RWPE2 (cell line): ENCODE data around the gene KRT222.

Experiments used
- ATAC-seq: fragments of 200-7000 bp; cut with Tn5 transposase; 3 replicates; pipeline ENCODE4 v1.9.1; 2021; ENCODE audit warnings: low read depth
- DNase-seq: peaks from one replicate; pipeline ENCODE4 v3.0.0-alpha.2; 2020; ENCODE audit warnings: low spot score
- H3K27ac ChIP-seq: fragments of 450-650 bp; 2 replicates; pipeline ENCODE4 v1.5.1; 2017; ENCODE audit warnings: mild to moderate bottlenecking; ENCODE audit not compliant: poor library complexity, severe bottlenecking
- H3K27me3 ChIP-seq: fragments of 250-450 bp; sonication (Bioruptor Pico); 2 replicates; pipeline ENCODE4 v1.5.1; 2021; ENCODE audit warnings: mild to moderate bottlenecking, moderate library complexity; ENCODE audit not compliant: insufficient read depth, poor library complexity, severe bottlenecking
- H3K36me3 ChIP-seq: fragments of 250-450 bp; sonication (Bioruptor Pico); 2 replicates; pipeline ENCODE4 v1.5.1; 2020; ENCODE audit warnings: low read depth, mild to moderate bottlenecking, moderate library complexity
- H3K4me1 ChIP-seq: fragments of 250-450 bp; sonication (Bioruptor Pico); 2 replicates; pipeline ENCODE4 v1.5.1; 2021; ENCODE audit warnings: mild to moderate bottlenecking, moderate library complexity; ENCODE audit not compliant: insufficient read depth, poor library complexity, severe bottlenecking
- H3K4me3 ChIP-seq: fragments of 250-450 bp; sonication (Bioruptor Pico); 2 replicates; pipeline ENCODE4 v1.5.1; 2021; ENCODE audit warnings: mild to moderate bottlenecking, moderate library complexity; ENCODE audit not compliant: severe bottlenecking
- H3K9me3 ChIP-seq: fragments of 250-450 bp; sonication (Bioruptor Pico); 2 replicates; pipeline ENCODE4 v1.5.1; 2021; ENCODE audit warnings: mild to moderate bottlenecking, moderate library complexity; ENCODE audit not compliant: severe bottlenecking
- CTCF ChIP-seq: fragments of 450-650 bp; IDR thresholded peaks from one replicate; pipeline ENCODE4 v1.5.1; 2017; ENCODE audit warnings: mild to moderate bottlenecking, moderate library complexity; ENCODE audit not compliant: poor library complexity, severe bottlenecking

Gene KRT222

GRCh38 chr17:40615068-40615840, 49.7 kb downstream of the KRT222 start:
- H3K27ac ChIP-seq, result no peak overlapping the region
- DNase-seq (no peak), ATAC-seq (peak; percentile 62)
- H3K4me1 ChIP-seq, result no peaks in the 10 kb centered on the region
- no peaks in the 10 kb centered on the region for H3K36me3 ChIP-seq
- TF ChIP-seq CTCF, result peak; percentile 49
- no peaks in the 10 kb centered on the region for H3K27me3 ChIP-seq
- no peak overlapping the region for H3K4me3 ChIP-seq
- no peaks in the 10 kb centered on the region for H3K9me3 ChIP-seq

GRCh38 chr17:40614431-40615067, 50.4 kb downstream of the KRT222 start:
- no peak for DNase-seq
- no peak for TF ChIP-seq CTCF
- no peaks in the 10 kb centered on the region for H3K9me3 ChIP-seq
- H3K4me3 ChIP-seq, result no peak overlapping the region
- H3K27ac ChIP-seq, result no peak overlapping the region
- no peaks in the 10 kb centered on the region for H3K27me3 ChIP-seq
- no peaks in the 10 kb centered on the region for H3K36me3 ChIP-seq
- ATAC-seq, result no peak
- H3K4me1 ChIP-seq, result no peaks in the 10 kb centered on the region

- Histone ChIP-seq H3K36me3 (no peaks in the 10 kb centered on the region), H3K27me3 (no peaks in the 10 kb centered on the region), H3K27ac (no peak overlapping the region), H3K4me3 (no peak overlapping the region), H3K4me1 (no peaks in the 10 kb centered on the region), H3K9me3 (no peaks in the 10 kb centered on the region)
- ATAC-seq, result no peak
- no peak for DNase-seq
- no peak for TF ChIP-seq CTCF
These were observed 51.4 kb downstream of the KRT222 start for GRCh38 chr17:40613467-40614154.

- no peak for TF ChIP-seq CTCF
These were observed 52.3 kb downstream of the KRT222 start for GRCh38 chr17:40612599-40613244.

More at GRCh38 chr17:40612599-40613244, 52.3 kb downstream of the KRT222 start:
- no peak overlapping the region for H3K27ac ChIP-seq
- no peak overlapping the region for H3K4me3 ChIP-seq
- no peaks in the 10 kb centered on the region for H3K4me1 ChIP-seq
- no peaks in the 10 kb centered on the region for H3K36me3 ChIP-seq
- DNase-seq (no peak), ATAC-seq (no peak)
- no peaks in the 10 kb centered on the region for H3K9me3 ChIP-seq
- H3K27me3 ChIP-seq, result no peaks in the 10 kb centered on the region
